GM12878 (cell line): Measurements from ENCODE around the gene BDH2. TPM values are rescaled to one million over a fixed set of nuclear protein-coding genes. Genes with fewer than 3 reads are reported as not detected.

Experiments used
- ATAC-seq: fragments of 200-7000 bp; cut with Tn5 transposase; 3 replicates; pipeline ENCODE4 v1.9.1; 2020; ENCODE audit warnings: mild to moderate bottlenecking, moderate library complexity
- BruUV-seq: library from RNA; stranded (reverse); fragments of 400-500 nt; replicated peaks from 2 replicates; lab custom pipeline; 2021; lab: Mats Ljungman, UMichigan
- CTCF ChIA-PET: fragments of 300-600 bp; sonication (Branson Sonifier 250); formaldehyde crosslinking; extraction: SDS; loops from one replicate; lab custom pipeline; 2021; ENCODE audit warnings: inconsistent platforms; lab: Yijun Ruan, JAX
- POLR2A ChIA-PET: fragments of 350-600 bp; formaldehyde crosslinking; extraction: SDS; loops from one replicate; lab custom pipeline; 2021; ENCODE audit warnings: inconsistent platforms; lab: Charles Lee
- RAD21 ChIA-PET: fragments of 300-600 bp; sonication (Branson Sonifier 250); formaldehyde crosslinking; loops from one replicate; lab custom pipeline; 2023; ENCODE audit warnings: antibody characterized with exemption; ENCODE audit not compliant: unreplicated experiment; lab: Charles Lee
- SMC1A ChIA-PET: fragments of 300-600 bp; sonication (Branson Sonifier 250); formaldehyde crosslinking; loops from one replicate; lab custom pipeline; 2023; ENCODE audit not compliant: unreplicated experiment, uncharacterized antibody; lab: Charles Lee
- DNase-seq: peaks from one replicate; pipeline ENCODE4 v3.0.0-alpha.2; 2011; ENCODE audit warnings: low read depth, low spot score
- FAIRE-seq: peaks from 3 replicates; lab custom pipeline; 2011; peaks lifted over from hg19 to GRCh38; lab: Jason Lieb, UNC
- H2AFZ ChIP-seq: 2 replicates; pipeline ENCODE4 v1.6.0; 2011; ENCODE audit warnings: low read depth, low read length, control low read depth; ENCODE audit not compliant: control insufficient read depth
- H3K27ac ChIP-seq: 2 replicates; pipeline ENCODE4 v1.5.1; 2011; ENCODE audit warnings: control low read depth; ENCODE audit not compliant: control insufficient read depth, insufficient read depth
- H3K27me3 ChIP-seq, 2 experiments: replicated peaks in 1 of 2; 2 replicates each; pipeline versions ENCODE4 v1.6.0 to v1.6.1; 2011; ENCODE audit warnings: low read length in 1 of 2; ENCODE audit not compliant: control insufficient read depth in 2 of 2, insufficient read depth in 2 of 2
- H3K36me3 ChIP-seq, 2 experiments: 2 replicates each; pipeline ENCODE4 v1.5.1; 2011; ENCODE audit warnings: low read length in 1 of 2; ENCODE audit not compliant: control insufficient read depth in 2 of 2, insufficient read depth in 2 of 2
- H3K4me1 ChIP-seq: 2 replicates; pipeline ENCODE4 v1.6.1; 2011; ENCODE audit warnings: mild to moderate bottlenecking, low read length, moderate library complexity, mixed read lengths; ENCODE audit not compliant: control insufficient read depth, insufficient read depth
- H3K4me2 ChIP-seq: 2 replicates; pipeline ENCODE4 v1.6.0; 2011; ENCODE audit warnings: control low read depth; ENCODE audit not compliant: control insufficient read depth, insufficient read depth
- H3K4me3 ChIP-seq: fragments of 200-600 bp; sonication (generic); 2 replicates; pipeline ENCODE4 v1.5.1; 2016
- H3K79me2 ChIP-seq: 2 replicates; pipeline ENCODE4 v1.6.0; 2011; ENCODE audit warnings: low read length; ENCODE audit not compliant: control insufficient read depth, insufficient read depth
- H3K9ac ChIP-seq: 2 replicates; pipeline ENCODE4 v1.8.0; 2011; ENCODE audit warnings: low read length, control low read depth, mixed read lengths; ENCODE audit not compliant: control insufficient read depth, insufficient read depth
- H3K9me3 ChIP-seq: replicated peaks from 3 replicates; pipeline ENCODE4 v1.5.1; 2011; ENCODE audit warnings: mild to moderate bottlenecking, low read length; ENCODE audit not compliant: control insufficient read depth, insufficient read depth
- H4K20me1 ChIP-seq: 2 replicates; pipeline ENCODE4 v1.6.0; 2011; ENCODE audit not compliant: control insufficient read depth, insufficient read depth
- CBFB ChIP-seq: IDR thresholded peaks from 2 replicates; pipeline ENCODE4 v1.6.1; 2016; ENCODE audit warnings: antibody characterized with exemption, low read depth
- ETV6 ChIP-seq, 2 experiments: fragments of 450-650 bp in 1 of 2; IDR thresholded peaks in 1 of 2; conservative IDR thresholded peaks in 1 of 2; 2 replicates each; pipeline ENCODE4 v1.6.1; 2014; ENCODE audit warnings: antibody characterized with exemption in 1 of 2, borderline replicate concordance in 1 of 2, low read depth in 1 of 2, mild to moderate bottlenecking in 1 of 2, moderate library complexity in 1 of 2
- HDAC2 ChIP-seq: fragments of 200-600 bp; sonication (generic); IDR thresholded peaks from 2 replicates; pipeline ENCODE4 v1.6.1; 2017
- IRF4 ChIP-seq: IDR thresholded peaks from 2 replicates; pipeline ENCODE4 v1.6.1; 2011; ENCODE audit warnings: low read depth, low read length
- IRF5 ChIP-seq: fragments of 450-650 bp; IDR thresholded peaks from 2 replicates; pipeline ENCODE4 v1.6.1; 2017; ENCODE audit warnings: borderline replicate concordance
- NRF1 ChIP-seq: conservative IDR thresholded peaks from 2 replicates; pipeline ENCODE4 v1.6.1; 2011; ENCODE audit warnings: mild to moderate bottlenecking, low read depth, low read length, improper control_type of control experiment
- PAX8 ChIP-seq: fragments of 450-650 bp; IDR thresholded peaks from 2 replicates; pipeline ENCODE4 v1.6.1; 2017; ENCODE audit warnings: mild to moderate bottlenecking, moderate library complexity
- PML ChIP-seq: IDR thresholded peaks from 2 replicates; pipeline ENCODE4 v1.6.1; 2012; ENCODE audit warnings: low read length, inconsistent platforms
- RBBP5 ChIP-seq: fragments of 200-600 bp; sonication (generic); conservative IDR thresholded peaks from 2 replicates; pipeline ENCODE4 v1.6.1; 2016
- RCOR1 ChIP-seq: conservative IDR thresholded peaks from 2 replicates; pipeline ENCODE4 v1.6.1; 2012; ENCODE audit warnings: low read depth, low read length, improper control_type of control experiment
- SREBF2 ChIP-seq: IDR thresholded peaks from 2 replicates; pipeline ENCODE4 v1.6.1; 2012; ENCODE audit warnings: mild to moderate bottlenecking, low read length
- STAT1 ChIP-seq: fragments of 450-650 bp; conservative IDR thresholded peaks from 2 replicates; pipeline ENCODE4 v1.6.1; 2014; ENCODE audit warnings: antibody characterized with exemption, mild to moderate bottlenecking
- ZNF217 ChIP-seq: fragments of 450-650 bp; IDR thresholded peaks from 2 replicates; pipeline ENCODE4 v1.6.1; 2017; ENCODE audit warnings: antibody characterized with exemption, mild to moderate bottlenecking
- ZNF622 ChIP-seq: fragments of 450-650 bp; IDR thresholded peaks from 2 replicates; pipeline ENCODE4 v1.6.1; 2017; ENCODE audit warnings: mild to moderate bottlenecking, inconsistent platforms
- WGBS: methylation state at CpG from one replicate; pipeline ENCODE4 v1.1.6; 2016; ENCODE audit warnings: low lambda C conversion rate; ENCODE audit not compliant: insufficient replicate concordance, insufficient coverage; ENCODE audit errors: missing lambda C conversion rate; 5-methylcytosine and 5-hydroxymethylcytosine counted together
- in situ Hi-C: fragments of 300-500 bp; cut with MboI; formaldehyde crosslinking; loops from 9 replicates; pipeline ENCODE4 v1.14.3; 2018; ENCODE audit warnings: mixed read lengths
- intact Hi-C: fragments of 100-400 bp; cut with micrococcal nuclease; formaldehyde crosslinking; loops from one replicate; pipeline ENCODE4 v1.14.2; 2022; ENCODE audit not compliant: unreplicated experiment
- polyA plus RNA-seq, 11 experiments: library from polyadenylated mRNA; depleted of rRNA in 4 of 11; unstranded in 6 of 11; stranded (reverse) in 5 of 11; fragments of >200 nt; fragmentation: Nextera tagmentation in 4 of 11; fragmentation: Illumina TruSeq in 1 of 11; extraction: Ambion mirVana in 4 of 11; extraction: Trizol in 1 of 11; gene quantifications; 1 replicate in 1 of 11; 2 replicates in 10 of 11; pipeline versions ENCODE4 v1.2.1 to v1.2.3, GENCODE V29; 2011 to 2016; ENCODE audit warnings: inconsistent platforms in 2 of 11, missing spikeins in 2 of 11, low read depth in 1 of 11
- total RNA-seq, 4 experiments: library from RNA; depleted of rRNA in 3 of 4; stranded (reverse); fragments of >200 nt in 3 of 4; fragmentation: Illumina TruSeq in 1 of 4; extraction: Trizol in 1 of 4; gene quantifications; 2 replicates each; pipeline versions ENCODE4 v1.2.1 to v1.2.3, GENCODE V29; 2013 to 2021
- TF ChIP-seq, protein P1 (sequence below): IDR thresholded peaks from 2 replicates; pipeline ENCODE4 v1.6.1; 2012; ENCODE audit warnings: low read length, inconsistent platforms
- TF ChIP-seq, protein P2 (sequence below): fragments of 450-650 bp; IDR thresholded peaks from 2 replicates; pipeline ENCODE4 v1.6.1; 2018; ENCODE audit warnings: borderline replicate concordance, mild to moderate bottlenecking; ENCODE audit not compliant: partially characterized antibody

Gene BDH2
- total and polyA plus RNA-seq, 10 of the 15 experiments (the other 5 are each of a cell fraction or from before 2014, with no cell fraction given), result 20.9 to 47.3 (median 33.5) TPM

GRCh38 chr4:103076747-103077347 is 22.8 kb downstream of the BDH2 start, which contains the start of gene SLC9B2 (continued):
- TF ChIP-seq, protein P1, sequence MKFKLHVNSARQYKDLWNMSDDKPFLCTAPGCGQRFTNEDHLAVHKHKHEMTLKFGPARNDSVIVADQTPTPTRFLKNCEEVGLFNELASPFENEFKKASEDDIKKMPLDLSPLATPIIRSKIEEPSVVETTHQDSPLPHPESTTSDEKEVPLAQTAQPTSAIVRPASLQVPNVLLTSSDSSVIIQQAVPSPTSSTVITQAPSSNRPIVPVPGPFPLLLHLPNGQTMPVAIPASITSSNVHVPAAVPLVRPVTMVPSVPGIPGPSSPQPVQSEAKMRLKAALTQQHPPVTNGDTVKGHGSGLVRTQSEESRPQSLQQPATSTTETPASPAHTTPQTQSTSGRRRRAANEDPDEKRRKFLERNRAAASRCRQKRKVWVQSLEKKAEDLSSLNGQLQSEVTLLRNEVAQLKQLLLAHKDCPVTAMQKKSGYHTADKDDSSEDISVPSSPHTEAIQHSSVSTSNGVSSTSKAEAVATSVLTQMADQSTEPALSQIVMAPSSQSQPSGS, result no peak
- TF ChIP-seq, protein P2, sequence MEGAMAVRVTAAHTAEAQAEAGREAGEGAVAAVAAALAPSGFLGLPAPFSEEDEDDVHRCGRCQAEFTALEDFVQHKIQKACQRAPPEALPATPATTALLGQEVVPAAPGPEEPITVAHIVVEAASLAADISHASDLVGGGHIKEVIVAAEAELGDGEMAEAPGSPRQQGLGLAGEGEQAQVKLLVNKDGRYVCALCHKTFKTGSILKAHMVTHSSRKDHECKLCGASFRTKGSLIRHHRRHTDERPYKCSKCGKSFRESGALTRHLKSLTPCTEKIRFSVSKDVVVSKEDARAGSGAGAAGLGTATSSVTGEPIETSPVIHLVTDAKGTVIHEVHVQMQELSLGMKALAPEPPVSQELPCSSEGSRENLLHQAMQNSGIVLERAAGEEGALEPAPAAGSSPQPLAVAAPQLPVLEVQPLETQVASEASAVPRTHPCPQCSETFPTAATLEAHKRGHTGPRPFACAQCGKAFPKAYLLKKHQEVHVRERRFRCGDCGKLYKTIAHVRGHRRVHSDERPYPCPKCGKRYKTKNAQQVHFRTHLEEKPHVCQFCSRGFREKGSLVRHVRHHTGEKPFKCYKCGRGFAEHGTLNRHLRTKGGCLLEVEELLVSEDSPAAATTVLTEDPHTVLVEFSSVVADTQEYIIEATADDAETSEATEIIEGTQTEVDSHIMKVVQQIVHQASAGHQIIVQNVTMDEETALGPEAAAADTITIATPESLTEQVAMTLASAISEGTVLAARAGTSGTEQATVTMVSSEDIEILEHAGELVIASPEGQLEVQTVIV, result no peak
- TF ChIP-seq CBFB (no peak), PAX8 (0 out of 2 replicates have a peak, but pooled peaks have one; percentile 43)

- H3K27ac ChIP-seq, result peak overlapping the region; percentile 93
- peaks cover 53% of the 10 kb centered on the region for H3K79me2 ChIP-seq
- H3K4me3 ChIP-seq, result peak overlapping the region; percentile 77
- H2AFZ ChIP-seq, result peak overlapping the region; percentile 83
- no TSS peak for BruUV-seq
- under 1% methylated on average over 82 of the region's 82 CpGs for WGBS
- intact Hi-C loops (loop anchor here (2.0 kb wide), 1 partner anchor 249 kb away; the partner anchor contains the start of gene UBE2D3), in situ Hi-C loops (no loop called here)
- SMC1A ChIA-PET, result interaction anchor here (0.6 to 5.4 kb wide), 9 partner anchors 8 to 248 kb away, joined by 3 to 59 read pairs (median 4); partner anchors contain the start of gene UBE2D3
- H3K4me1 ChIP-seq, result peaks cover 8% of the 10 kb centered on the region
- peak; percentile 75 for ATAC-seq
- FAIRE-seq, result no peak
- H3K27me3 ChIP-seq, result no peaks in the 10 kb centered on the region
- H3K36me3 ChIP-seq, result no peaks in the 10 kb centered on the region
- H3K4me2 ChIP-seq, result peak overlapping the region; percentile 94
- POLR2A ChIA-PET, result interaction anchor here (0.6 to 1.3 kb wide), 5 partner anchors 19 to 648 kb away, joined by 3 to 5 read pairs (median 3); no protein-coding TSS in a partner anchor
- CTCF ChIA-PET, result interaction anchor here (0.8 to 2.6 kb wide), 7 partner anchors 12 to 56 kb away, joined by 3 to 17 read pairs (median 10); partner anchors contain the start of gene SLC9B1
- RAD21 ChIA-PET, result interaction anchor here (0.6 to 7.8 kb wide), 9 partner anchors 11 to 645 kb away, joined by 3 to 69 read pairs (median 3); partner anchors contain the start of gene CISD2
- H3K9me3 ChIP-seq, result no peaks in the 10 kb centered on the region
- DNase-seq, result no peak
- H4K20me1 ChIP-seq, result no peaks in the 10 kb centered on the region
- peak overlapping the region; percentile 93 for H3K9ac ChIP-seq
- TF ChIP-seq IRF4, result no peak
- TF ChIP-seq RBBP5, result 0 out of 2 replicates have a peak, but pooled peaks have one; percentile 71
- no peak for TF ChIP-seq STAT1
- TF ChIP-seq RCOR1, result no peak
- no peak for TF ChIP-seq HDAC2
- TF ChIP-seq ZNF217, result no peak
- TF ChIP-seq SREBF2, result no peak
- no peak for TF ChIP-seq IRF5
- TF ChIP-seq ETV6 (conservative IDR thresholded peaks at IDR 0.05 in 1 of 2, IDR thresholded peaks at IDR 0.05 in 1 of 2; ENCODE audit: borderline replicate concordance in 1 of 2, low read depth in 1 of 2), result peak in 1 of 2 experiments; percentile 17; a peak in 1 of 4 replicates
- no peak for TF ChIP-seq ZNF622
- no peak for TF ChIP-seq NRF1
- peak; percentile 26; the same call in 1 of the 2 replicates for TF ChIP-seq PML
These were observed 23.5 kb downstream of the BDH2 start for GRCh38 chr4:103075894-103076746.
